ENCODE results near the gene CCDC9.

- TF ChIP-seq TSHZ2 (CRISPR knock-in tag; IDR thresholded peaks at IDR 0.05) (no peak), ZFP30 (CRISPR knock-in tag; IDR thresholded peaks at IDR 0.05) (no peak), PATZ1 (CRISPR knock-in tag; IDR thresholded peaks at IDR 0.05; ENCODE audit: borderline replicate concordance) (no peak), OSR1 (CRISPR knock-in tag; IDR thresholded peaks at IDR 0.05) (no peak), CSDC2 (CRISPR knock-in tag; IDR thresholded peaks at IDR 0.05) (no peak)
These were observed 27.2 kb downstream of the CCDC9 start for GRCh38 chr19:47283405-47284059.

Data from SK-N-SH treated with all-trans-retinoic acid at 6 μM for 48 hours (cell line).